ENCODE data around the gene PLSCR1.
"Not testable (repeated sequence)": the region's sequence is repeated elsewhere in the genome, so short reads cannot be mapped to it uniquely, and the experiment has no call there.

PLSCR1 gene

GRCh38 chr3:146511402-146512134 is 32.8 kb downstream of the PLSCR1 start:
- DNase-seq = no peak

DNA sequence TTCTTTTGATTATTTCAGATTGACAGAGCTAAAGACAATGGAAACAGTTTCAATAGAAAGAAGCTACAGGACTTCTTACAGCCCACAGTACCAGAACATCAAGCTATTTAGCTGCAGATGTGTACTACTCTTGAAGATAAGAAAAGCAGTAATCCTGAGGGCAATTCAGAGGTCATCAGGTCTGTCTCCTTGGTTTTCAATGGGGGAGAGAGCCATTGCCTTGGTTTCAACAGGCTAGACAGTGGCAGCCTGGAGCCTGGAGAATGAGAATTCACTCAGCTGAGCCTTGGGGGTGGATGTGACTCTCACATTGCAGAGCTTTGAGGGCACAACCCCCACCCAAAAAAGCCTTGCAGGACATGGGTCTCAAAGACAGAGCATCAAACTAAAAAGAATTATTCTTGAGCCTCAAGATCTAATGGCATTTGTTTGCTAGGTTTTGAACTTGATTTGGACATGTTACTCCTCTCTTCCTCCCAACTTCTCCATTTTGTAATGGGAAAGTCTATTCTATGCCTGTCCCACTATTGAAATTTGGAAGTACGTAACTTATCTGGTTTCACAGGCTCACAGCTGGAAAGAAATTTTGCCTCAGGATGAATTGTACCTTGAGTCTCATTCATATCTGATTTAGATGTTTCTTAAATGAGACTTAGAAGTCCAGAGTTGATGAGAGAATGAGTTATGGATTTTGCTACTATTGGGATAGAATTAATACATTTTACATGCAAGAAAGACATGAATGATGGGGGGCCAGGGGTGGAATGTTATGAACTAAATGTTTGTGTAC is 36.9 kb downstream of the PLSCR1 start:
- no peak for DNase-seq

- DNase-seq = no peak
These were observed 38.9 kb downstream of the PLSCR1 start for GRCh38 chr3:146505516-146505915.

GRCh38 chr3:146504498-146505197 is 39.8 kb downstream of the PLSCR1 start:
- no peak for DNase-seq

GRCh38 chr3:146503461-146504202 is 40.8 kb downstream of the PLSCR1 start:
- DNase-seq = peak; percentile 77

- no peak for DNase-seq
These were observed 41.4 kb downstream of the PLSCR1 start for GRCh38 chr3:146502887-146503460.

- DNase-seq = no peak
These were observed 42.7 kb downstream of the PLSCR1 start for GRCh38 chr3:146501752-146502151.

GRCh38 chr3:146499701-146500100 is 44.7 kb downstream of the PLSCR1 start:
- no peak for DNase-seq

DNA sequence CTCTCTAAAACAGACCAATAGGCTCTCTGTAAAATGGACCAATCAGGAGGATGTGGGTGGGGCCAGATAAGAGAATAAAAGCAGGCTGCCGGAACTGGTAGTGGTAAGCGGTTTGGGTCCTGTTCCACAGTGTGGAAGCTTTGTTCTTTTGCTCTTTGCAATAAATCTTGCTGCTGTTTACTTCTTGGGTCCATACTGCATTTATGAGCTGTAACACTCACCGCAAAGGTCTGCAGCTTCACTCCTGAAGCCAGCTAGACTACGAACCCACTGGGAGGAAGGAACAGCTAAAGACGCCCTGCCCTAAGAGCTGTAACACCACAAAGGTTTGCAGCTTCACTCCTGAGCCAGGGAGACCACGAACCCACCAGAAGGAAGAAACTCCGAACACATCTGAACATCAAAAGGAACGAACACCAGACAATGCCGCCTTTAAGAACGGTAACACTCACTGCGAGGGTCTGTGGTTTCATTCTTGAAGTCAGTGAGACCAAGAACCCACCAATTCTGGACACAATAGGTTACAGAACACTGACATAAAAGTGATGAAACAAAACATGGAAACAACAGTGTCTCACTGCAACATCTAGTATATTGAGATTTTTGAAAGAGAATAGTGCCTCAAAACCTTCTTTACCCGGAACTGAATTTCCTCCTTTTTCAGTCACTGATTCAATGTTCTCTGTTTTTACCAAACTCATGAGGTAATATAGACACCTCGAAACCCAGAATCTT is 46.2 kb downstream of the PLSCR1 start:
- no peak for DNase-seq

- not testable (repeated sequence) for DNase-seq
These were observed 47.1 kb downstream of the PLSCR1 start for GRCh38 chr3:146497145-146497843.

- DNase-seq = no peak
These were observed 47.7 kb downstream of the PLSCR1 start for GRCh38 chr3:146496726-146497125.

DNA sequence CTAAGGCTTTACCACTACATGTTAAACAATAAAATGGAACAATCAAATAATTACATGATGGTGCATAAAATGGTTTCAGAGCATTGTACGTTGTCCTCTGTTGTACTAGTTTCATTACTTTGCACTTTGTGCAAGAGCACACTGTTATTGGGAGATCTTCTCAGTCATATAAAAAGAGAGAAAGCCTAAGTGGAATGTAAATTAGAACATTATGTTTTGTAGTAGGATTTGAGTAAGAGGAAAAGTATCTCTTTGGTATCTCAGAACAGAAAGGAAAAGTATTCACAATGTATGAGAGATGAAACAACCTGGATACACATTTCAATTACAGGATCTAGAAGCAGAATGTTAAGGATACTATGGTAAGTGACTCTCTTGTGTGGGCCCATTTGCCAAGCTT is 48.2 kb downstream of the PLSCR1 start:
- no peak for DNase-seq

DNA sequence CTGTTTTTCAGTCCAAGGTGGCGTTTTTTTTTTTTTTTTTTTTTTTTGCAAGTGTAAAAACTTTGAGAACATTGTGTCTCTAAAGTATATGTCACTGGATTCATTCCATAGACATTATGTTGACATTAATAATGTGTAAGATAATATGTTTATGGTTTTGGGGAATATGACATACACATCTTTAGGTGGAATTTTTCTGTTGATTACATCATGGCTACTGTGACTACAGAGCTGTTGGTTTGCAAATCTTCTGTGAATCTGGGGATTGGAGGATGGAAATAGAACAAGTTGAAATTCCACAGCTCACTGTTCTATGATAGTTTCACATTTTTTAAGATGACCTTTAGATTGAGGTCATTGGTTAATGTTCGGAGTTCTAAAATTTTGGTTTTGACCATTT is 50.6 kb downstream of the PLSCR1 start:
- no peak for DNase-seq

DNA sequence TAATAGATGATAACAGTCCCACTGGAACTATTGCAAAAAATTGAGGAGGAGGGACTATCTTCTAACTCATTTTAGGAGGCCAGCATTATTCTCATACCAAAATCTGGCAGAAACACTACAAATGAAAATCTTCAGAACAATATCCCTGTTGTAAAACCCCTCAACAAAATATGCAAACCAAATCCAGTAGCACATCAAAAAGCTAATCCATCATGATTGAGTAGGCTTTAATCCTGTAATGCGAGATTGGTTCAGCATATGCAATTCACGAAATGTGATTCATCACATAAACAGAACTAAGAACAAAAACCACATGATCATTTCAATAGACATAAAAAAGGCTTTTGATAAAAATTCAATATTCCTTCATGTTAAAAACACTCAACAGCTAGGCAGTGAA is 51.2 kb downstream of the PLSCR1 start:
- no peak for DNase-seq

DNA sequence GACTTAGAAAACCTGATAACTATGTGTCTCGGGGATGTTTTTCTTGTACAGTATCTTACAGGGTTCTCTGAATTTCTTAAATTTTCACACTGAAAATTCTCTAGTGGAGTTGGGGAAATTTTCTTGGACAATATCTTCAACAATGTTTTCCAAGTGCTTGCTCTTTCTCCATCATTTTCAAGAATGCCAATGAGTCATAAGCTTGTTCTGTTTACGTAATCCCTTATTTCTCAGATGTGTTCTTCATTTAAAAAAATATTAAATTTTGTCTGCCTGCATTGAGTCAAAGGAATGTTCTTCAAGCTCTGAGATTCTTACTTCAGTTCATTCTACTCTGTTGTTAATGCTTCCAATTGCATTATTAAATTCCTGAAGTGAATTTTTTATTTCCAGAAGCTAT is 53.1 kb downstream of the PLSCR1 start:
- peak; percentile 48 for DNase-seq

- no peak for DNase-seq
These were observed 59.1 kb downstream of the PLSCR1 start for GRCh38 chr3:146485297-146485696.

GRCh38 chr3:146476094-146476740 is 68.2 kb downstream of the PLSCR1 start:
- DNase-seq = no peak

DNA sequence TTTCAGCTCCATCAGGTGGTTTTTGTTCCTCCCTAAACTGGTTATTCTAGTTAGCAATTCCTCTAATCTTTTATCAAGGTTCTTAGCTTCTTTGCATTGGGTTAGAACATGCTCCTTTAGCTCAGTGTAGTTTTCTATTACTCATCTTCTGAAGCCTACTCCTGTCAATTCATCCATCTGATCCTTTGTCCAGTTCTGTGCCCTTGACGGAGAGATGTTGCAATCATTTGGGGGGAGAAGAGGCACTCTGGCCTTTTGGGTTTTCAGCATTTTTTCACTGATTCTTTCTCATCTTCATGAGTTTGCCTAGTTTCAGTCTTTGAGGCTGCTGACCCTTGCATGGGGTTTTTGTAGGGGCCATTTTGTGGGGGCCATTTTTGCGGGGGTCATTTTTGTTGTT is 69.4 kb downstream of the PLSCR1 start:
- DNase-seq = not testable (repeated sequence)

- no peak for DNase-seq
These were observed 70.7 kb downstream of the PLSCR1 start for GRCh38 chr3:146473726-146474125.

GRCh38 chr3:146472611-146473010 is 71.8 kb downstream of the PLSCR1 start:
- DNase-seq = no peak

GRCh38 chr3:146471012-146471411 is 73.4 kb downstream of the PLSCR1 start:
- no peak for DNase-seq
